GM18499 (cell line): ENCODE measurements around the gene MESD.

Experiments
- ATAC-seq: cut with Tn5 transposase; IDR thresholded peaks from one replicate; pipeline ENCODE4 v1.9.1; 2021; ENCODE audit warnings: moderate number of reproducible peaks; ENCODE audit not compliant: insufficient read depth, unreplicated experiment

MESD gene

DNA sequence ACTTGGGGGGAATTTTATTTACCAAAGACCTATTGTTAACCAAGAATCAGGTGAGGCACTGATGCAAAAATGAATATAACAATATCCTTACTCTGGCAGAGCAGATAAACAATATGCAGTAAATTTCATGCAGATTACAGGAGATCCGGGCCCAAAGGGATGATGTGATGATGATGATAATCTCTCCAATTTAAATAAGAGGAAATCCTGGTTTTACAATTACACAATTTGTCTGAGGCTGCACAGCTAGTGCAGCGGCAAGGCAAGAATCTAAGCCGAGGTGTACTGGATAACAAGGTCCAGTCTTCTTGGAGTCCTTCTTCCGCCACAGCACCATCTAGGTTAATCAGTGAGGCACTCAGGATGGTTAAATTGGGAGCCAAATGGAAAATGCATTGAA is 2.4 kb upstream of the MESD start:
- no peak for ATAC-seq

DNA sequence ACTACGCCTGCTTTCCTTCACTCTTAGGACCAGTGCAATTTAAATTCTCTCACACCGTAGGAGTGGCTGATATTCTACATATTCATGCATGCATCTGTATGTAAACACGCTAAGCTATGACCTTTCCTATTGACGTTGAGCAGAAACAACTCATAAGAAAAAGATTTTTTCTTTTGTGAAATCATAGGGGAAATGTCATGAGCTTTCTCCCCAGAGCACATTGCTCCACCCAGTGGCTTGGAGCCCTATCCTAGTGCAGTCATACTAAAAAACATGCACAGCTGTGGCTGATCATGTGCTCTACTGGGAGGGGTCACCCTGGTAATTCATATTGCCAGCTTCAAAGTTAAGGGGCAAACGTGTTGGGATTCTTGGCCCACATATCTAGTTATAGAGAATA is 1.8 kb upstream of the MESD start:
- ATAC-seq, result no peak

DNA sequence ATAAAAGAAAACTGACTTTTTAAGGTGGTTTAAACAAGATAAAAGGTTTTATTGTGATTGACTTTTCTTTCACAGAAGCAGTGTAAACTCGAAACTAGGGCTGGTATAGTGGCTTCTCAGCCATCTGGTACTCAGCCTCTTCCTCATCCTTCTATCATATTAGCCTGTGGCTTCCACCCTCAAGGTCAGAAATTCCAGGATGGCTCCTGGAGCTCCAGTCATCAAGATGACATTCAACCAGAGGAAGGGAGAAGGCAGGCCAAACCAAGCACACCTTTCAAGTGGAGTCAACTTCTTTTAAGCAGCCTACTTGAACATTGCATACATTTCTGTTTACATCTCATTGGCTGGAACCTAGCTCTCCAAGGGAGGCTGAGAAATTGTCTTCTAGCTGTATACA is 1.3 kb upstream of the MESD start:
- ATAC-seq, result no peak

DNA sequence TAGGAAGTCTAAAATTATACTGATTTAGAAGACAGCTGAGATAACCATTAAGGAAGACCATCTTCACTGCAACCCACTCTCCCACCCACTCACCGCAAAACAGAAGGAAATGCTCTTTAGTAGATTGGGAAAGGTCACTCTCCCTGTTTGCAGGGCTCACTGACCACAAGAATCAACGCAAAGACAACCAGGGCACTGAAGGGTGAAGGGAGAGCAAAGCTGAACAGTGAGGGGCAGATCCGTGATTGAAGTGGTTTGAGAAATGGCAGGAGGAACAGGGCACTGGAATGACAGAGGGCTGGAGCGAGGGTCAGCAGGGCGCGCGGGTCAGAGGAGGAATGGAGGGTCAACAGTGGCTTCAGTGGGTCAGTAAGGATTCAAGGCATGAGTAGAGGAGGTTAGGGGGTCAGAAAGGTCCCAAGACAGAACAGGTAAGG is 520 bp downstream of the MESD start:
- ATAC-seq, result no peak

DNA sequence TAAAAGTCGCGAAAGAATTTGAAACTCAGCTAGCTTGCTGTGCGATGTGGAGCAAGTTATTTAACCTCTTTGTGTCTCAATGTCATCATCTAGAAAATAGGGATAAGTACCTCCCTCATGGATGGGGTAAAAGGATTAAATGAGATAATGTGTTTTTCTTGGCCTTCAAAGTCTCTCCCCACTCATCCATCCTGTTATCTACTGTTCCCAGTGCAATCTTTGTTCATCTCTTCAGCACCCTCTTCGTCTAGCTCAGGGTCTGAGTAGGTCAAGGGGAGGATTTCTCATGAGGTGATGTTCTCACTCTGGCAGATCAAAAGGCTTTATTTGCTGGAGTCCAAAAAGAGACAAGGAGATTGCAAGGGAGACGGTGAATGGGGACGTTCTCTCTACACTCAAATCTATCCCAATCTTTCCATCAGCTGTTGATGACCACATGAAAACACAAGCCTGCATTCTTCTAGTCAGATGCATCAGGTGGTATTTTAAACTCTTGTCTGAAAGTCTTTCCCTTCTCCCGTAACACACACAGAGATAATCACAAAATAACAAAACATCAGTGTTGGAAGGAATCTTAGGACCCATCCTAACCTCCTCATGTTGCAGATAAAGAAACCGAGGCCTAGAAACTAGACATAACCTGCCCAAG is 1.3 kb downstream of the MESD start:
- ATAC-seq, result no peak

DNA sequence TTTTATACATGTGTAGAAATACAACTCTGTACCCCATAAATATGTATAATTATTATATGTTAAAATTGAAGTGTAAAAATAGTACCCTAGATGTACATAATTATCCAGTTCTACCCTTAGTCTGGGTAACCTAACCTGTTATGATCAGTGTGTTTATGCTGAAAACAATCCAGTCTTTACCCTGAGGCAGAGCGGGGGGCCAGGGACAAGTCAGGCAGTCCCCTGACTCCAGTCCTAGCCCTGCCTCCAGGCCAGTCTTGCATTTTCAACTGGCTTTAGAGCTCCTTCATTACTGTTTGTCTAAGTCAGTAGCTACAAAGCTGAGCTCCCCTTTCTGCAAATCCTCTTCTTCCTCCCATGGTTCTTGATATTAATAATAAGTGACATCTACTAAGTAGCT is 3.1 kb downstream of the MESD start:
- ATAC-seq, result no peak

DNA sequence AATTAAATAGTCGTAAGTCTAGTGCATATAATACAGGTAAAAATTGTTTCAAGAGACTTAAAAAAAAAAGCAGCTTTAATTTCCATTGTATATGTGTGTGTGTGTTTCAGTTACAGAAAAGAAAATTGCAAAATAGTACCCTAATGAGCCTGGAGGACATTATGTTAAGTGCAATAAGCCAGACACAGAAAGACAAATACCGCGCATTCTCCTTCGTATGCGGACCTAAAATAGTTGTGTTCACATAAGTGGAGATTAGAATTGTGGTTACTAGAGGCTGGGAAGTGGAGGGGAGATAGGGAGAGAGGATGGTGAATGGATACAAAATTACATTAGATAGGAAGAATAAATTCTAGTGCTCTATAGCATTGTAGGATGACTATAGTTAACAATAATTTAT is 3.6 kb downstream of the MESD start:
- no peak for ATAC-seq

DNA sequence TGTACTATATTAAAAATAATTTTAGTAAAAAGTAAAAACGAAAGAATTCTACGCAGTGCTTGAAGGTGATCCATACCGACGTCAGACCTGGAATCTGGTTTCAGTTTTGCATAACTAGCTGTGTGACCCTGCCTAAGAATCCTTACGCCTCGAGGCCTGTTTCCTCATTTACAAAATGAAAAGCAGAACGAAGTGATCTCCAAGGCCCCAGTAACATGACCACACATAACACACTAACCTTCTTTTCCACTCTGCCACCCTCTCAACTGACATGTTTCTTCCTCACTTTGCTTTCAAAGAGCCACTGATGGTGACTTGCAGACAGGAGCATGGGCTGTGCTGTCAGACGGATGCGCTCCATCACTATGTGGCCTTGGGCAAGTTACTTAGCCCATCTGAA is 4.8 kb downstream of the MESD start:
- ATAC-seq, result no peak

DNA sequence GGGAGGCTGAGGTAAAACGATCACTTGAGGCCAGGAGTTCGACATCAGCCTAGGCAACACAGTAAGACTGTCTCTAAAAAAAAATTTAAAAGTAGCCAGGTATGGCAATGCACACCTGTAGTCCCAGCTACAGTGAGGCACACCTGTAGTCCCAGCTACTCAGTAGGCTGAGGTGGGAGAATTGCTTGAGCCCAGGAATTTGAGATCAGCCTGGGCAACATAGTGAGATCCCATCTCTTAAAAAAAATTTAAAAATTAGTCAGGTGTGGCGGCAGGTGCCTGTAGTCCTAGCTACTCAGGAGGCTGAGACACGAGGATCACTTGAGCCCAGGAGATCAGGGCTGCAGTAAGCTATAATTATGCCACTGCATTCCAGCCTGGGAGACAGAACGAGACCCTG is 6.8 kb downstream of the MESD start:
- ATAC-seq, result no peak

DNA sequence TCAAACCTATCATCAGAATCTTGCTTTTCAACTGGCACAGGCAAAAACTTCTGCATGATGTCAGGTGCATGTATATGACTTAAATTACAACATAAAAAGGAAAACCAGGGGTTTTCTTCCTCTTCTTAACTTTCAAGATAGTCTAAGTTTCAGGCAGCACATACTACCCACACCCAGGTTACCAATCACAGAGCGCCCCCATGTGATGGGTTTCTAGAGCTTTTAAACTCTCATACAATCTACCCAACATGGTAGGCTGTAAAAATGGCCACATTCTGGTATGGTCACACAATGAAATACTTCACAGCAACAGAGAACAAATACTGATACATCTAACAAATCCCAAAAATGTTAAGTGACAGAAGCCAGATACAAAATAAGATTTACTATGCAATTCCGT is 7.4 kb downstream of the MESD start:
- no peak for ATAC-seq

DNA sequence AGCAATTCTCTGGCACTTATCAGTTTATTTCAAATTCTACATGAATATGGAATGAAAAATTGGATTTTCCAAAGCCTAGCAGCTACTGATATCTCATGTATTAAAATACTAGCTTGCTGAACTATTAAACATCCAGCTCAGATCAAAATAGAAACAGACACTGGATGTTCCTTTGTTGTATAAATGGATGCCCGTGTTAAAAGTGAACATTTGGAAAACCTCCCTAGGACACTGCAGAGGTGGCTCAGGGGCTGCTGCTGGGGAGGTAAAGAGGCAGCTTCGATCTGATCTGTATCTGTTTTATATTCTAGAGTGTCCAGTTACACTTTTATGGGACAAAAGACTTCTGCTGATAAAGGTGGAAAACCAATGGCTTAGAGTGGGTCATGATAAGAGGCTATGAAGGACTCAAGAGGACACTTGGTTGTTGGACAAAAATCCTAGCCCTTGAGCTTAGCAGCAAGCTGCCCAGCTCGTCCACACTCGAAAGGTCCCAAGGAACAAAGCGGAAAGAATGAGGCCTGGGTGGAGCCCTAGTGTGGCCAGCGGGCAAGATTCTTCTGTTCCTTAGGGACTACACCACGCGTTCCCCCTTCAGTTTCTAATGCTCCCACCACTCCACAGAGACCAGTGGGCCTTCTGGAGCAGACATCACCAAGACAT is 9.9 kb downstream of the MESD start:
- no peak for ATAC-seq

DNA sequence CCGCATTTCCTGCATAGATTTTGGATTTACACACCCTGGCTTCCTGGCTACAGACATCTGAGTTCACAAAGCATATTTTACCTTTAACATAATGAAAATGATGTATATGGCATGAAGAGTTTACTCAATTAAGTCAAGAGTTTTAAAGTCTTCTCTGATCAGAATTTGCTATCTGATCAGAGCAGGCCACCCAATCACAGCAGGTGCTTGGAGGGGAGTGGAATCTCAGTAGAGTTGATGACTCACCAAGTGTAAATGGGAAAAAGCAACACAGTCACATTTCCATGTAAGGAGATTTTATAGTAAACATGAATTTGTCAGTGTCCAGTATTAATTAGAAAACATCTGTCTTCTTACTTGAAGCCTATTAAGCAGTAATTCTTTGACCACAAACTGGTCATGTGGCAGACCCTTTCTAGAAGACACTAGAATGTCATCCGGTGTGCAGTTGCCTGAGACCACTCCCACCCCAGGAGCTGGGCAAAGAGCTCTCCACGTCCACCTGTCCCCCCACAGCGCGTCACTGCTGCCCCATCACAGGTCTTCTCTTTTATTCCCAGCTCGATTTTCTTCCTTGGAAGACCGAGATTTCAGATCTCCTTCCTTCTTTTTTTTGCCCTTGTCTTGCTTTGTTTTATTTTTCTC is 10.8 kb downstream of the MESD start:
- no peak for ATAC-seq

DNA sequence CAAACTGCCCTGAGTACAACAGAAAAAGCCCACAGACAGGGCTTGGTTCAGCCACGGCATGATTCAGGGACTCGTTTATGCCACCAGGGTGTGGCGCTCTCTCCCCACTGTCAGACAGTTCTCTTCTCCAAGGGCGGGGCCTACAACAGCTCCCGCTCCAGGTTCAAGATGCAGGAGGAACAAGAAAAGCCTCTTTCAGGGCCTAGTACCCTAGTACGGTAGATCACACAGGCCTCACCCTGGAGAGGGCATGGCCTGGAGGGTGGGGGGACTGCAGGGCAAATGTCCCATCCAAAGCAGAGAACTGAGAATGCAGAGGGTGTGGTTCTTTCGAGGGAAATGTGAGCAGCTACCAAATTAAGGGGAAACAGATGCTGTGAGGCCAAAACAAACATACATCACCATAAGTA is 12.0 kb downstream of the MESD start:
- no peak for ATAC-seq

DNA sequence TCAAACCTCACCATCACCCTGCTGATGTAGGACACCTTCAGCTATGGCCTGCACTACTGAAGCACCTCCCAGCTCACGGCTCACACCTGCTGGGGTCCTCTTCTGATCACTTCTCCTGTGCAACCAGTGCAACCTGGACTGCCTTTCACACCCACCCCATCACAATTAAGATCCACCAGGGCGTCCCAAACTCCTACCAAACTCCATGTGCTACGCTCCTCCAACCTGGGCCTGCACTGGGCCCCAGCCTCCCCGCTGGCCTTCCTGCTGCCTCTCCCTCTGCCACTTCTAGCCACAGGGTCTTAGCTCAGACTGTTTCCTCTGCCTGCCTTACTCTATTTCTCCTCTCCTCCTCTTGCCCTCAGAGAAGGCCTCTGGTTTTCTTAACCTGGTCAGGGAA is 12.8 kb downstream of the MESD start:
- ATAC-seq, result no peak

DNA sequence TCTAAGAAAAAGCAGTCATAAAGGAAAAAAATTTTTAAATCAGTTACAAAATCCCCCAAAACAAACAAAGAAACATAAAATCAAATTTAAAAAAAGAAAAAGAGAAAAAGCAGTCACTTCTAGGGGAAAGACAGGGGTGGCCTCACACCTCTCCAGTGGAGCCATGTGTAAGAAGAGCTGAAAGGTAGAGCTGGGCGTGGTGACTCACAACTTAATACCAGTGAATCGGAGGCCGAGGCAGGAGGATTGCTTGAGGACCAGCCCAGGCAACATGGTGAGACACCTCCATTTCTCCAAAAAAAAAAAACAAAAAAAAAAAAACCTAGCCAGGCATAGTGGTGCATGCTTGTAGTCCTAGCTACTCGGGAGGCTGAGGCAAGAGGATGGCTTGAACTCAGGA is 14.7 kb downstream of the MESD start:
- ATAC-seq, result no peak

DNA sequence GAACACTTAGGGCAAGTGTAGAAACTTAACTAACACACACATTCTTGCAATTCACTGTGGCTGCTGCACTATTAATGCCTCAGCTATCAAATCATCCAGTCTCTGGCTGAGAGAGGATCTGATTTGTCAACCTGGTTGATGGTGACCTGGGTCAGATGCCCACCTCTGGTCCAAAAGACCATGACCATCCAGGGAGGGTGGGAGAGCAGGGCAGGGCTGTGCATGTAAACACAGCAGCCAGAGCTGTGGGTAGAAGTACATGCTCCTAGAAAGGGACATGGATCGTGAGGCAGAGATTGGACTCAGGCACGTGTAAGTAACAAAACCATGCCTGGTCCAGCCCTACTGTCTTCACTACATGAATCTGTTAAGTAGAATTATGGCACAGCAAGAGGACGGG is 17.3 kb downstream of the MESD start:
- no peak for ATAC-seq

DNA sequence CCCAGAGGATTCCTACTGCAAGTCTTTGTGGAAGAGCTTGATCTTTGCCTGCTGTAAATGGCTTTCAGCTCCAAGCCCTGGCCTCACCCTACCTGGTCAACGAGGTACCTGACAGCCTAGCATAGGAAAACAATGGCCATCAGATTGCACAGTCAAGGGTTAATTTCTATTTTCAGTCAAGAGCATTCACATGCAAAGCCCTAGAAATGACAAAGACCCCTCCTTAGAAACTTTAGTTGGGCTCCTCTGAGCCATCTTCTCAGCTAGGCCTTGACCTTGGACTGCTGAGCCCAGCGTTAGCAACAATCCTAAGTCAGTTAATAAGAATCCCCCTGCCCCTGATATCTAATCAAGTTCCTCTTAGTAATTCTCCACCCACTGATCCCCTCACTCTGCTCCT is 18.5 kb downstream of the MESD start:
- ATAC-seq, result no peak

DNA sequence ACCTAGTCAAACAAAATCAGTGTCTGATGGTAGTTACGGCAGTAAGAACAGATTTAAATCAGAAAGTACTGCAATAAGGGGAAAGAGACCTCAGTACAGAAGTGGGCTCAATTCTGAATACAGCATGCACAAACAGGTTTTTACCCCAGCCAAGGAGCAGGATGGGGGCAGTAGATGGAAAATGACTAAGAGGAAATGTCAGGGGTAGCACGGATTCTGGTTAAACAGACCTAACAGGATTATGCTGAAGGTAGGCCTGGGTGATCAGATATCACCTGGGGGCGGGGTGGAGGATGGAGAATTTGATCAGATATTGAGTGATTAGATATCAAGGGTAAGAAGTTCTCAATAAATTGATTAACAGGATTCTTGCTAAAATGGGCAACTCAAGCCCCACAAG is 19.0 kb downstream of the MESD start:
- no peak for ATAC-seq

DNA sequence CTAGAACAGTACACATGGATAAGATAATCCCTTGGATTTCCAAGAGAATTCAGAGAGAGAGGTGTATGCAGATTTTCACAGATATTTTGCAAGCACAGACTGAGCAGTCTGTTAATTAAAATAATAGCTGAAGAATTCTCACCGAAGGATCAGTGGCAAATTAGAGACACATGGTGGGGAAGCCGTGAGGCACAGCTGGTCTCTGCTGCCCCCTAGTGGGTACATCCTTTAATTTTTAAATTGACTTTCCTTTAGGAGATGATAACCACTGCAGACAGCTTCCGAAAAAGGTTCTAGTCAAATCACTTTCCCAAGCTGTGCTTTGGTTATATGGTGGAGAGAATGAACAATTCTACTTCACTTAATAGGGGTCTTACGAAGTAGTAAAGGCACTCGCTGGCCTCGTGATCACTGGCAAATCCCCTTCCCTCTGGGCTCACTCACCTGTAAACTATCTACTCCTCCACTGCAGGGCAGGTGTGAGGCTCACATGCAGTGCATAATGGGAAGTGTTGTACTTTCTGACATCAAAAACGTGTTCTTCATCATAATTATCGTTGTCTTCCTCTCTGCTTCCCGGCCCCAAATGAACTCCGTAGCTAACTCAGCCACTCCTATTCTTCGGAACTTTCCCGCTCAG is 19.5 kb downstream of the MESD start:
- no peak for ATAC-seq

DNA sequence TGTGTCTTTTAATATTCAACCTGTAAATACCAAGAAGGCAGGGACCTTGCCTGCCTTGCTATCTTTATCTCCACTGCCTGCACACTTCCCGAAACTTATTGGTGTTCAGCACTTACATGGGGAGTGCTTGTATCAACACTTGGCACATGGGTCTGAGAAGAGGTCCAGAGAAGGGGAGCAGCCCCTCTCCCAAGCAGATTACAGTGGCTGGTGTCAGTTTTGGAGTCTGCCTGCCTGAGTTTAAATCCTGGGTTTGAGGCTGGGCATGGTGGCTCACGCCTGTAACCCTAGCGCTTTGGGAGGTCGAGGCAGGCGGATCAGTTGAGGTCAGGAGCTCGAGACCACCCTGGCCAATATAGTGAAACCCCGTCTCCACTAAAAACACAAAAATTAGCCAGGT is 20.3 kb downstream of the MESD start:
- ATAC-seq, result no peak

DNA sequence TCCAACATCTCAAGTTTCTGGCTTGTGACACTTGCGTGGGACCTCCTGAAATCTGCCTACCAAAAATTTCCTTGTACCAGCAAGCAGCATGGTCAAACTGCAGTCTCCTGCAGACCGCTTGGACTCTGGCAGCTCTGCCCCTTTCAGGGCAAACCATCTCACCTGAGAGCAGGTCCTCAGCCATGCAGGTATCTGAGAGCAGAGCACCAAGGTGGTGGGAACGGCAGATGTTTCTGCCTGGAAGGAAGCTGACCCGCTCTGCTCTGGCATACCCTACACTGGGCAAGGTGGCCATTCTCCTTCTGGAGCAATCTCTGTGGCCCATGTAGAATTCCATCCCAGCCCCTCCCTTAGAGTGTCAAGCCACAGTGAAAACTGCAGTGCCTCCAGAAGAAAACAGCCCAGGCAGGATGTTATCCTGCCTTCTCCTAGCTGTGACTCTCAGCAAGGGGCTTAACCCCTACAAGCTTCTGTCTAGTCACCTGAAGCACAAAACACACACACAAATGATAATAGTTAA is 21.6 kb downstream of the MESD start:
- ATAC-seq, result no peak
